ENCODE results near the gene ZNF593OS. TPM values are rescaled to one million over a fixed set of nuclear protein-coding genes. Genes with fewer than 3 reads are reported as not detected.

Gene ZNF593OS
- polyA plus RNA-seq, 1 donor from 2014 or later = not detected

DNA sequence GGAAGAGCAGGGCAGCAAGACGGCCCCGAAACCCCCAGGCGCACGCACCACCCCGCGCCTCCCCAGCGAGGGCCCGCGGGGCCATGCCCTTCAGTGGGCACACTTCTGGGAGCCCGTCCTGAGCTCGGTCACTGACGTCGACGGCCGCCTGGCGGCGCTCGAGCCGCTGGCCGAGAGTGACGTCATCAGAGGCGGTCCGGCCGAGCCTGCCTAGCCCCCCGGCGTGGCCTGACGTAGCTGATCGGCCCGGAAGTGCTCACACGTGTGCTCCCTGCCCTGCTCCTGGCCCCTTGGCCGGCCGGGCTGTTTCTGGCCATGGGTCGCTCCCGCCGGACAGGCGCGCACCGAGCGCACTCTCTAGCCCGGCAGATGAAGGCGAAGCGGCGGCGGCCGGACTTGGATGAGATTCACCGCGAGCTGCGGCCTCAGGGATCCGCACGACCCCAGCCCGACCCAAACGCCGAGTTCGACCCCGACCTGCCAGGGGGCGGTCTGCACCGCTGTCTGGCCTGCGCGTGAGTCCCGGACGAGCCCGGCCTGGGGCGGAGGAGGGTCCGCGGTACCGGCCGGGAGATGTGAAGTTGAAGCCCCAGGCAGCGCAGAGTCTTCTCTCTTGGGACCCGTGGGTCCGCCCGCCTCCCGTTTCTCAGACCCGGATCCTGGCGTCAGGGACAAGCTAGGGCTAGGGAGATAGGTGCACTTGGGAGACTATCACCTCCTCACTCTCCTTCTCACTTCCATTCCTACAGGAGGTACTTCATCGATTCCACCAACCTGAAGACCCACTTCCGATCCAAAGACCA, 1.8 kb downstream of the ZNF593OS start, which contains the start of gene ZNF593:
Gene ZNF593, plus strand, starts transcription at position 240 of the 803 bp plus-strand sequence. Its CDS starts 76 bp downstream, at position 316.
- no peak for TF ChIP-seq EZH2 (IDR thresholded peaks at IDR 0.05; ENCODE audit: borderline replicate concordance, insufficient read depth, low read length, poor library complexity, severe bottlenecking)
- no peak for TF ChIP-seq TAF1 (IDR thresholded peaks at IDR 0.05; ENCODE audit: low read depth)
- TF ChIP-seq RAD21 (conservative IDR thresholded peaks at IDR 0.05) = peak; percentile 56
- peak; percentile 27 for TF ChIP-seq EP300 (conservative IDR thresholded peaks at IDR 0.05; ENCODE audit: poor library complexity, severe bottlenecking)
- TF ChIP-seq, protein P1, sequence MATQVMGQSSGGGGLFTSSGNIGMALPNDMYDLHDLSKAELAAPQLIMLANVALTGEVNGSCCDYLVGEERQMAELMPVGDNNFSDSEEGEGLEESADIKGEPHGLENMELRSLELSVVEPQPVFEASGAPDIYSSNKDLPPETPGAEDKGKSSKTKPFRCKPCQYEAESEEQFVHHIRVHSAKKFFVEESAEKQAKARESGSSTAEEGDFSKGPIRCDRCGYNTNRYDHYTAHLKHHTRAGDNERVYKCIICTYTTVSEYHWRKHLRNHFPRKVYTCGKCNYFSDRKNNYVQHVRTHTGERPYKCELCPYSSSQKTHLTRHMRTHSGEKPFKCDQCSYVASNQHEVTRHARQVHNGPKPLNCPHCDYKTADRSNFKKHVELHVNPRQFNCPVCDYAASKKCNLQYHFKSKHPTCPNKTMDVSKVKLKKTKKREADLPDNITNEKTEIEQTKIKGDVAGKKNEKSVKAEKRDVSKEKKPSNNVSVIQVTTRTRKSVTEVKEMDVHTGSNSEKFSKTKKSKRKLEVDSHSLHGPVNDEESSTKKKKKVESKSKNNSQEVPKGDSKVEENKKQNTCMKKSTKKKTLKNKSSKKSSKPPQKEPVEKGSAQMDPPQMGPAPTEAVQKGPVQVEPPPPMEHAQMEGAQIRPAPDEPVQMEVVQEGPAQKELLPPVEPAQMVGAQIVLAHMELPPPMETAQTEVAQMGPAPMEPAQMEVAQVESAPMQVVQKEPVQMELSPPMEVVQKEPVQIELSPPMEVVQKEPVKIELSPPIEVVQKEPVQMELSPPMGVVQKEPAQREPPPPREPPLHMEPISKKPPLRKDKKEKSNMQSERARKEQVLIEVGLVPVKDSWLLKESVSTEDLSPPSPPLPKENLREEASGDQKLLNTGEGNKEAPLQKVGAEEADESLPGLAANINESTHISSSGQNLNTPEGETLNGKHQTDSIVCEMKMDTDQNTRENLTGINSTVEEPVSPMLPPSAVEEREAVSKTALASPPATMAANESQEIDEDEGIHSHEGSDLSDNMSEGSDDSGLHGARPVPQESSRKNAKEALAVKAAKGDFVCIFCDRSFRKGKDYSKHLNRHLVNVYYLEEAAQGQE (IDR thresholded peaks at IDR 0.05; ENCODE audit: borderline replicate concordance) = no peak
- TF ChIP-seq SMC3 (conservative IDR thresholded peaks at IDR 0.05; ENCODE audit: poor library complexity) = peak; percentile 73
- TF ChIP-seq MXI1 (conservative IDR thresholded peaks at IDR 0.05; ENCODE audit: poor library complexity, severe bottlenecking) = peak; percentile 96
- TF ChIP-seq, protein P2, sequence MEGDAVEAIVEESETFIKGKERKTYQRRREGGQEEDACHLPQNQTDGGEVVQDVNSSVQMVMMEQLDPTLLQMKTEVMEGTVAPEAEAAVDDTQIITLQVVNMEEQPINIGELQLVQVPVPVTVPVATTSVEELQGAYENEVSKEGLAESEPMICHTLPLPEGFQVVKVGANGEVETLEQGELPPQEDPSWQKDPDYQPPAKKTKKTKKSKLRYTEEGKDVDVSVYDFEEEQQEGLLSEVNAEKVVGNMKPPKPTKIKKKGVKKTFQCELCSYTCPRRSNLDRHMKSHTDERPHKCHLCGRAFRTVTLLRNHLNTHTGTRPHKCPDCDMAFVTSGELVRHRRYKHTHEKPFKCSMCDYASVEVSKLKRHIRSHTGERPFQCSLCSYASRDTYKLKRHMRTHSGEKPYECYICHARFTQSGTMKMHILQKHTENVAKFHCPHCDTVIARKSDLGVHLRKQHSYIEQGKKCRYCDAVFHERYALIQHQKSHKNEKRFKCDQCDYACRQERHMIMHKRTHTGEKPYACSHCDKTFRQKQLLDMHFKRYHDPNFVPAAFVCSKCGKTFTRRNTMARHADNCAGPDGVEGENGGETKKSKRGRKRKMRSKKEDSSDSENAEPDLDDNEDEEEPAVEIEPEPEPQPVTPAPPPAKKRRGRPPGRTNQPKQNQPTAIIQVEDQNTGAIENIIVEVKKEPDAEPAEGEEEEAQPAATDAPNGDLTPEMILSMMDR (IDR thresholded peaks at IDR 0.05; ENCODE audit: poor library complexity, severe bottlenecking) = peak; percentile 96
- TF ChIP-seq POLR2AphosphoS5 (IDR thresholded peaks at IDR 0.05) = peak; percentile 61
- H3K27ac ChIP-seq (ENCODE audit: low read length) = peak within 1 kb of the TSS; percentile 35
- peak within 1 kb of the TSS; percentile 95 for H2AFZ ChIP-seq (ENCODE audit: low read depth, low read length)

DNA sequence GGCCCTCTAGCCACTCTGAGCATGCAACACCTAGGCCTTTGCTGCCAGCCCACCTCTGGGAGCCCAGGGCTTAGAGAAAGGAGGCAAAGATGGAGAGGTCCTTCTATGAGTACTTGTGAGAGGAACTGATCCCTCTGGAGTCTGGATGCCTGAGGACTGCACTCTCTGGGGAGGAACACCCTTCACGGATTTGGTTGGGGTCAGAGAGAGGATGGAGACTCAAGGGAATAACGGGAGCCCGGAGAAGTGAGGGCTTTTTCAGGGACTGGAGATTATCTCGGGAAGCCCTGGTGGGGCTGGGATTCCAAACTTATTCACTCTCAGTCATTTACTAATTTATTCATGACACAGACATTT, 2.5 kb downstream of the ZNF593OS start:
- TF ChIP-seq POLR2AphosphoS5 (IDR thresholded peaks at IDR 0.05) (no peak), TAF1 (IDR thresholded peaks at IDR 0.05; ENCODE audit: low read depth) (no peak), EP300 (conservative IDR thresholded peaks at IDR 0.05; ENCODE audit: poor library complexity, severe bottlenecking) (no peak), SMC3 (conservative IDR thresholded peaks at IDR 0.05; ENCODE audit: poor library complexity) (no peak), RAD21 (conservative IDR thresholded peaks at IDR 0.05) (no peak), MXI1 (conservative IDR thresholded peaks at IDR 0.05; ENCODE audit: poor library complexity, severe bottlenecking) (no peak), EZH2 (IDR thresholded peaks at IDR 0.05; ENCODE audit: borderline replicate concordance, insufficient read depth, low read length, poor library complexity, severe bottlenecking) (no peak)
- TF ChIP-seq, protein P2 (IDR thresholded peaks at IDR 0.05; ENCODE audit: poor library complexity, severe bottlenecking) = no peak
- TF ChIP-seq, protein P1 (IDR thresholded peaks at IDR 0.05; ENCODE audit: borderline replicate concordance) = no peak
- no peaks in the 10 kb centered on the region for H3K9me2 ChIP-seq (ENCODE audit: insufficient read depth, low read length)
- H3K27ac ChIP-seq (ENCODE audit: low read length) = peak overlapping the region; percentile 35
- H2AFZ ChIP-seq (ENCODE audit: low read depth, low read length) = no peak overlapping the region
- peak overlapping the region; percentile 85 for H3K9ac ChIP-seq (ENCODE audit: low read length)
- no peaks in the 10 kb centered on the region for H3K9me3 ChIP-seq (ENCODE audit: low read length)
- H3K36me3 ChIP-seq (ENCODE audit: insufficient read depth, low read length) = no peaks in the 10 kb centered on the region
- no peaks in the 10 kb centered on the region for H3K79me2 ChIP-seq (replicated peaks; ENCODE audit: insufficient read depth, low read length)
- no peaks in the 10 kb centered on the region for H4K20me1 ChIP-seq (ENCODE audit: insufficient read depth)
- H3K4me2 ChIP-seq (ENCODE audit: low read length) = no peak overlapping the region
- no peaks in the 10 kb centered on the region for H3K27me3 ChIP-seq (ENCODE audit: insufficient read depth, low read depth, low read length)
- peak overlapping the region; percentile 94 for H3K4me3 ChIP-seq (ENCODE audit: low read length)
- no peaks in the 10 kb centered on the region for H3F3A ChIP-seq (ENCODE audit: insufficient read depth, low read length, poor library complexity, severe bottlenecking)

More for the DNA sequence above, 1.8 kb downstream of the ZNF593OS start, which contains the start of gene ZNF593:
- Histone ChIP-seq H3K27me3 (ENCODE audit: insufficient read depth, low read depth, low read length) (no peaks in the 10 kb centered on the region), H3K9me3 (ENCODE audit: low read length) (no peaks in the 10 kb centered on the region), H3F3A (ENCODE audit: insufficient read depth, low read length, poor library complexity, severe bottlenecking) (no peaks in the 10 kb centered on the region), H3K4me2 (ENCODE audit: low read length) (peak within 1 kb of the TSS; percentile 82), H3K9ac (ENCODE audit: low read length) (peak within 1 kb of the TSS; percentile 85), H3K9me2 (ENCODE audit: insufficient read depth, low read length) (no peaks in the 10 kb centered on the region), H3K4me3 (ENCODE audit: low read length) (peak within 1 kb of the TSS; percentile 94), H3K79me2 (replicated peaks; ENCODE audit: insufficient read depth, low read length) (no peaks in the 10 kb centered on the region), H3K36me3 (ENCODE audit: insufficient read depth, low read length) (no peaks in the 10 kb centered on the region), H4K20me1 (ENCODE audit: insufficient read depth) (no peaks in the 10 kb centered on the region)

All from neural cell (in vitro differentiated cells).